Upper lobe of left lung (tissue), 6 donors: ENCODE data around the gene HPCA. TPM values are rescaled to one million over a fixed set of nuclear protein-coding genes. Genes with fewer than 3 reads are reported as not detected.

Experiments
- ATAC-seq, 2 donors: fragments of 200-7000 bp; cut with Tn5 transposase; one replicate each; pipeline ENCODE4 v1.9.1; 2022; ENCODE audit warnings: mild to moderate bottlenecking in 2 of 2, moderate library complexity in 2 of 2; ENCODE audit not compliant: low FRiP score in 2 of 2
- DNase-seq, 2 donors: peaks; one replicate each; pipeline ENCODE4 v3.0.0-alpha.2; 2019 to 2020
- H3K27ac ChIP-seq, 4 donors: fragments of 200-600 bp; sonication (generic); one replicate each; pipeline ENCODE4 v1.5.1; 2016 to 2019
- H3K27me3 ChIP-seq, 4 donors: fragments of 200-600 bp; sonication (generic); one replicate each; pipeline ENCODE4 v1.5.1; 2017 to 2019
- H3K36me3 ChIP-seq, 4 donors: fragments of 200-600 bp; sonication (generic); one replicate each; pipeline ENCODE4 v1.5.1; 2016 to 2019
- H3K4me1 ChIP-seq, 4 donors: fragments of 200-600 bp; sonication (generic); one replicate each; pipeline ENCODE4 v1.5.1; 2018 to 2019
- H3K4me3 ChIP-seq, 4 donors: fragments of 200-600 bp; sonication (generic); one replicate each; pipeline ENCODE4 v1.5.1; 2017 to 2019; ENCODE audit warnings: mild to moderate bottlenecking in 2 of 4, moderate library complexity in 1 of 4
- H3K9me3 ChIP-seq, 4 donors: fragments of 200-600 bp; sonication (generic); one replicate each; pipeline ENCODE4 v1.5.1; 2018 to 2019
- CTCF ChIP-seq, 6 experiments: fragments of 450-650 bp in 4 of 6; fragments of 200-600 bp in 2 of 6; sonication (generic) in 2 of 6; IDR thresholded peaks; one replicate each; pipeline ENCODE4 v1.5.1; 2016 to 2019; ENCODE audit warnings: antibody characterized with exemption in 6 of 6
- EP300 ChIP-seq, 4 donors: sonication (generic); formaldehyde crosslinking; IDR thresholded peaks; one replicate each; pipeline ENCODE4 v1.5.1; 2017; ENCODE audit warnings: antibody characterized with exemption in 4 of 4, control low read depth in 2 of 4
- POLR2A ChIP-seq, 4 donors: fragments of 450-650 bp; IDR thresholded peaks; one replicate each; pipeline ENCODE4 v1.5.1; 2016 to 2017; ENCODE audit warnings: antibody characterized with exemption in 4 of 4, mild to moderate bottlenecking in 2 of 4
- POLR2AphosphoS5 ChIP-seq, 2 donors: sonication (generic); formaldehyde crosslinking; IDR thresholded peaks; one replicate each; pipeline ENCODE4 v1.5.1; 2017; ENCODE audit warnings: antibody characterized with exemption in 2 of 2
- WGBS, 2 donors: methylation state at CpG; one replicate each; pipeline ENCODE4 v1.1.5; 2017 to 2018; 5-methylcytosine and 5-hydroxymethylcytosine counted together
- total RNA-seq, 6 donors: library from RNA; depleted of rRNA in 4 of 6; stranded (reverse); fragments of >200 nt in 4 of 6; gene quantifications; one replicate each; pipeline versions ENCODE4 v1.1.0 to v1.2.1, GENCODE V29; 2016 to 2021
- donor health status: DM: no; HTN: no; CAD: no; lungs with moderate emphysema.
- donor health status: DM: no; HTN: yes; CAD: no; lungs with severe emphysema.

Gene HPCA
- total RNA-seq, 6 donors from 2014 or later: not detected

GRCh38 chr1:32863881-32864245 lies 22.4 kb upstream of the HPCA start:
- Histone ChIP-seq H3K27me3 (no peaks in the 10 kb centered on the region), H3K9me3 (no peaks in the 10 kb centered on the region), H3K36me3 (peaks cover 0 to 24% (median 2%) of the 10 kb centered on the region in 4 donors), H3K4me1 (peaks cover 0 to 6% (median 2%) of the 10 kb centered on the region in 4 donors), H3K27ac (no peak overlapping the region), H3K4me3 (no peak overlapping the region)
- TF ChIP-seq POLR2A (IDR thresholded peaks at IDR 0.05) (no peak), EP300 (IDR thresholded peaks at IDR 0.05) (no peak), CTCF (IDR thresholded peaks at IDR 0.05) (no peak), POLR2AphosphoS5 (IDR thresholded peaks at IDR 0.05) (no peak)
- WGBS, 2 donors: 92 to 94% methylated on average over 1 of the region's 1 CpG
- ATAC-seq (no peak), DNase-seq (no peak)

GRCh38 chr1:32864375-32865019 lies 21.8 kb upstream of the HPCA start:
- no peak overlapping the region for H3K27ac ChIP-seq
- no peaks in the 10 kb centered on the region for H3K27me3 ChIP-seq
- WGBS, 2 donors: 94 to 95% methylated on average over 8 of the region's 8 CpGs
- DNase-seq (no peak), ATAC-seq (no peak)
- no peak overlapping the region for H3K4me3 ChIP-seq
- TF ChIP-seq CTCF (IDR thresholded peaks at IDR 0.05) (no peak), POLR2A (IDR thresholded peaks at IDR 0.05) (no peak), EP300 (IDR thresholded peaks at IDR 0.05) (no peak), POLR2AphosphoS5 (IDR thresholded peaks at IDR 0.05) (no peak)
- peaks cover 0 to 19% (median 2%) of the 10 kb centered on the region in 4 donors for H3K36me3 ChIP-seq
- peaks cover 0 to 6% (median 2%) of the 10 kb centered on the region in 4 donors for H3K4me1 ChIP-seq
- H3K9me3 ChIP-seq: no peaks in the 10 kb centered on the region

- Histone ChIP-seq H3K4me3 (no peak overlapping the region), H3K27ac (no peak overlapping the region), H3K36me3 (peaks cover 0 to 8% (median 2%) of the 10 kb centered on the region in 4 donors), H3K9me3 (no peaks in the 10 kb centered on the region), H3K4me1 (peaks cover 6 to 12% (median 8%) of the 10 kb centered on the region in 4 donors), H3K27me3 (peaks cover 0 to 7% (median 4%) of the 10 kb centered on the region in 4 donors)
- no peak for TF ChIP-seq CTCF (IDR thresholded peaks at IDR 0.05)
- TF ChIP-seq EP300 (IDR thresholded peaks at IDR 0.05): no peak
- no peak for TF ChIP-seq POLR2AphosphoS5 (IDR thresholded peaks at IDR 0.05)
- no peak for TF ChIP-seq POLR2A (IDR thresholded peaks at IDR 0.05)
- no peak for ATAC-seq
- no peak for DNase-seq
- 40 to 63% methylated on average over 3 of the region's 3 CpGs for WGBS, 2 donors
Observed at GRCh38 chr1:32865639-32866405, 20.5 kb upstream of the HPCA start.

- Histone ChIP-seq H3K27me3 (peaks cover 0 to 16% (median 5%) of the 10 kb centered on the region in 4 donors), H3K4me3 (no peak overlapping the region), H3K36me3 (peaks cover 0 to 8% (median 2%) of the 10 kb centered on the region in 4 donors), H3K9me3 (no peaks in the 10 kb centered on the region), H3K4me1 (peaks cover 8 to 21% (median 11%) of the 10 kb centered on the region in 4 donors), H3K27ac (no peak overlapping the region)
- no peak for DNase-seq
- TF ChIP-seq EP300 (IDR thresholded peaks at IDR 0.05): no peak
- no peak for TF ChIP-seq POLR2A (IDR thresholded peaks at IDR 0.05)
- no peak for TF ChIP-seq POLR2AphosphoS5 (IDR thresholded peaks at IDR 0.05)
- no peak for TF ChIP-seq CTCF (IDR thresholded peaks at IDR 0.05)
- WGBS, 2 donors: 90 to 94% methylated on average over 5 of the region's 5 CpGs
- ATAC-seq: no peak
Observed at GRCh38 chr1:32867151-32867550, 19.1 kb upstream of the HPCA start.
